ENCODE measurements around the gene WDPCP.

GRCh38 chr2:63424329-63425078 lies 163.8 kb downstream of the WDPCP start:
- TF ChIP-seq CTCF (IDR thresholded peaks at IDR 0.05) (peak; percentile 72), ZFX (IDR thresholded peaks at IDR 0.05; ENCODE audit: borderline replicate concordance) (no peak)

All from 22Rv1 (cell line).